PFSK-1 (cell line): ENCODE measurements around the gene GPR132.

Experiments
- FOXP2 ChIP-seq: optimal IDR thresholded peaks from 2 replicates; pipeline ENCODE3; 2011; ENCODE audit warnings: borderline replicate concordance, control low read depth, inconsistent platforms; ENCODE audit not compliant: insufficient read depth; ENCODE audit errors: extremely low read length, extremely low read depth
- POLR2AphosphoS5 ChIP-seq: IDR thresholded peaks from 2 replicates; pipeline ENCODE4 v1.6.1; 2012; ENCODE audit warnings: low read depth, mild to moderate bottlenecking, control low read depth, low read length, moderate library complexity
- REST ChIP-seq, 2 experiments: IDR thresholded peaks; 2 replicates each; pipeline versions ENCODE4 v1.6.1 to v1.8.0; 2011 to 2012; ENCODE audit warnings: low read depth in 2 of 2, low read length in 2 of 2, control low read depth in 1 of 2, inconsistent platforms in 1 of 2, mild to moderate bottlenecking in 1 of 2, moderate library complexity in 1 of 2; ENCODE audit not compliant: insufficient read depth in 1 of 2
- SIN3A ChIP-seq: IDR thresholded peaks from 2 replicates; pipeline ENCODE4 v1.6.1; 2012; ENCODE audit warnings: mild to moderate bottlenecking, low read length, moderate library complexity, borderline replicate concordance; ENCODE audit not compliant: insufficient read depth
- TAF1 ChIP-seq: IDR thresholded peaks from 2 replicates; pipeline ENCODE4 v1.6.1; 2012; ENCODE audit warnings: low read length, control low read depth, borderline replicate concordance; ENCODE audit not compliant: insufficient read depth

The GPR132 gene

GRCh38 chr14:105011312-105011990, 53.8 kb downstream of the GPR132 start:
- TF ChIP-seq REST (IDR thresholded peaks at IDR 0.05; ENCODE audit: insufficient read depth in 1 of 2, low read depth in 2 of 2, low read length in 2 of 2) = no peak
- TF ChIP-seq POLR2AphosphoS5 = no peak
- TF ChIP-seq SIN3A = no peak
- TF ChIP-seq TAF1 = no peak
- TF ChIP-seq FOXP2 = no peak

GRCh38 chr14:105010891-105011291, 54.3 kb downstream of the GPR132 start:
- no peak for TF ChIP-seq FOXP2
- TF ChIP-seq SIN3A = no peak
- TF ChIP-seq TAF1 = no peak
- TF ChIP-seq POLR2AphosphoS5 = no peak
- TF ChIP-seq REST (IDR thresholded peaks at IDR 0.05; ENCODE audit: insufficient read depth in 1 of 2, low read depth in 2 of 2, low read length in 2 of 2) = no peak

GRCh38 chr14:105010106-105010505, 55.1 kb downstream of the GPR132 start:
- TF ChIP-seq REST (IDR thresholded peaks at IDR 0.05; ENCODE audit: insufficient read depth in 1 of 2, low read depth in 2 of 2, low read length in 2 of 2) = no peak
- no peak for TF ChIP-seq POLR2AphosphoS5
- TF ChIP-seq FOXP2 = no peak
- no peak for TF ChIP-seq TAF1
- no peak for TF ChIP-seq SIN3A

- TF ChIP-seq FOXP2 (no peak), SIN3A (no peak), POLR2AphosphoS5 (no peak), REST (IDR thresholded peaks at IDR 0.05; ENCODE audit: insufficient read depth in 1 of 2, low read depth in 2 of 2, low read length in 2 of 2) (no peak)
These were observed 57.5 kb downstream of the GPR132 start for GRCh38 chr14:105007593-105008264.
